Right lobe of liver (tissue), 4 donors: ENCODE data around the gene WDR18.

Experiments
- POLR2A ChIP-seq: fragments of 450-650 bp; IDR thresholded peaks from one replicate; pipeline ENCODE4 v1.6.1; 2017; ENCODE audit warnings: antibody characterized with exemption, mild to moderate bottlenecking
- TF ChIP-seq, protein P1 (sequence below), 4 donors: fragments of 200-600 bp in 3 of 4; fragments of 450-650 bp in 1 of 4; IDR thresholded peaks; one replicate each; pipeline versions ENCODE4 v1.5.1 to v1.8.0; 2016 to 2022; ENCODE audit warnings: antibody characterized with exemption in 4 of 4, mild to moderate bottlenecking in 2 of 4
- donor health status: DM: no; HTN: no; CAD: no.
- donor health status: DM: no; HTN: no; CAD: no.
- donor health status: DM: no; HTN: yes; CAD: no.

DNA sequence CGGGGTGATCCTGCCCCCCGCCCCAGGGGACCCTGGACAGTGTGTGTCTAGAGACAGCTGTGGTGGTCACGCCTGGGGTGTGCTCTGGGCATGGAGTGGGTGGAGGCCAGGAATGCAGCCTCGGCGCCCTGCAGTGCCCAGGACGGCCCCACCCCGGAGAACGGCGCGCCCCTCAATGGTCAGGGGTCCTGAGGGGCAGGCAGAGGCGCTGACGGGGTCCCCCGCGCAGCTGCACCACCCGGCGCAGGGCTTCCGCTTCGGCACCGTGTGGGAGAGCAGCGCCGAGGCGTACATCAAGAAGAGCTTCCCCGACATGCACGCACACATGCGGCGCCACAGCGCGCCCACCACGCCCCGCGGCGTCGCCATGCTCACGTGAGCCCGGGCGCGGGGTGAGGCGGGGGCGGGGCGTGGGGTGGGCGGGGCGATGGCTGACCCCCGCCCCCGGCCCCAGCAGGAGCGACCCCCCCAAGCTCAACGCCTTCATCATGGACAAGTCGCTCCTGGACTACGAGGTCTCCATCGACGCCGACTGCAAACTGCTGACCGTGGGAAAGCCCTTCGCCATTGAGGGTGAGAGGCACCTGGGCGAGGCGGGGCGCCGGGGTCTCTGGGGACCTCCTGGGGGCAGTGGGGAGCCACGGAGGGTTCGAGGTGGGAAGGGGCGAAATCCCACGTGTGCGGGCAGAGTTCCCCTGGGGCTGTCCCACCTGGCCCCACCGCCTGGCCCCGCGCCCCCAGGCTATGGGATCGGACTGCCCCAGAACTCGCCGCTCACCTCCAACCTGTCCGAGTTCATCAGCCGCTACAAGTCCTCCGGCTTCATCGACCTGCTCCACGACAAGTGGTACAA is 23.5 kb downstream of the WDR18 start:
- TF ChIP-seq, protein P1, sequence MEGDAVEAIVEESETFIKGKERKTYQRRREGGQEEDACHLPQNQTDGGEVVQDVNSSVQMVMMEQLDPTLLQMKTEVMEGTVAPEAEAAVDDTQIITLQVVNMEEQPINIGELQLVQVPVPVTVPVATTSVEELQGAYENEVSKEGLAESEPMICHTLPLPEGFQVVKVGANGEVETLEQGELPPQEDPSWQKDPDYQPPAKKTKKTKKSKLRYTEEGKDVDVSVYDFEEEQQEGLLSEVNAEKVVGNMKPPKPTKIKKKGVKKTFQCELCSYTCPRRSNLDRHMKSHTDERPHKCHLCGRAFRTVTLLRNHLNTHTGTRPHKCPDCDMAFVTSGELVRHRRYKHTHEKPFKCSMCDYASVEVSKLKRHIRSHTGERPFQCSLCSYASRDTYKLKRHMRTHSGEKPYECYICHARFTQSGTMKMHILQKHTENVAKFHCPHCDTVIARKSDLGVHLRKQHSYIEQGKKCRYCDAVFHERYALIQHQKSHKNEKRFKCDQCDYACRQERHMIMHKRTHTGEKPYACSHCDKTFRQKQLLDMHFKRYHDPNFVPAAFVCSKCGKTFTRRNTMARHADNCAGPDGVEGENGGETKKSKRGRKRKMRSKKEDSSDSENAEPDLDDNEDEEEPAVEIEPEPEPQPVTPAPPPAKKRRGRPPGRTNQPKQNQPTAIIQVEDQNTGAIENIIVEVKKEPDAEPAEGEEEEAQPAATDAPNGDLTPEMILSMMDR (IDR thresholded peaks at IDR 0.05) = no peak
- no peak for TF ChIP-seq POLR2A
